ENCODE results near the gene P3H4.
"Not testable (repeated sequence)": the region's sequence is repeated elsewhere in the genome, so short reads cannot be mapped to it uniquely, and the experiment has no call there.

P3H4 gene, protein sequence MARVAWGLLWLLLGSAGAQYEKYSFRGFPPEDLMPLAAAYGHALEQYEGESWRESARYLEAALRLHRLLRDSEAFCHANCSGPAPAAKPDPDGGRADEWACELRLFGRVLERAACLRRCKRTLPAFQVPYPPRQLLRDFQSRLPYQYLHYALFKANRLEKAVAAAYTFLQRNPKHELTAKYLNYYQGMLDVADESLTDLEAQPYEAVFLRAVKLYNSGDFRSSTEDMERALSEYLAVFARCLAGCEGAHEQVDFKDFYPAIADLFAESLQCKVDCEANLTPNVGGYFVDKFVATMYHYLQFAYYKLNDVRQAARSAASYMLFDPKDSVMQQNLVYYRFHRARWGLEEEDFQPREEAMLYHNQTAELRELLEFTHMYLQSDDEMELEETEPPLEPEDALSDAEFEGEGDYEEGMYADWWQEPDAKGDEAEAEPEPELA

DNA sequence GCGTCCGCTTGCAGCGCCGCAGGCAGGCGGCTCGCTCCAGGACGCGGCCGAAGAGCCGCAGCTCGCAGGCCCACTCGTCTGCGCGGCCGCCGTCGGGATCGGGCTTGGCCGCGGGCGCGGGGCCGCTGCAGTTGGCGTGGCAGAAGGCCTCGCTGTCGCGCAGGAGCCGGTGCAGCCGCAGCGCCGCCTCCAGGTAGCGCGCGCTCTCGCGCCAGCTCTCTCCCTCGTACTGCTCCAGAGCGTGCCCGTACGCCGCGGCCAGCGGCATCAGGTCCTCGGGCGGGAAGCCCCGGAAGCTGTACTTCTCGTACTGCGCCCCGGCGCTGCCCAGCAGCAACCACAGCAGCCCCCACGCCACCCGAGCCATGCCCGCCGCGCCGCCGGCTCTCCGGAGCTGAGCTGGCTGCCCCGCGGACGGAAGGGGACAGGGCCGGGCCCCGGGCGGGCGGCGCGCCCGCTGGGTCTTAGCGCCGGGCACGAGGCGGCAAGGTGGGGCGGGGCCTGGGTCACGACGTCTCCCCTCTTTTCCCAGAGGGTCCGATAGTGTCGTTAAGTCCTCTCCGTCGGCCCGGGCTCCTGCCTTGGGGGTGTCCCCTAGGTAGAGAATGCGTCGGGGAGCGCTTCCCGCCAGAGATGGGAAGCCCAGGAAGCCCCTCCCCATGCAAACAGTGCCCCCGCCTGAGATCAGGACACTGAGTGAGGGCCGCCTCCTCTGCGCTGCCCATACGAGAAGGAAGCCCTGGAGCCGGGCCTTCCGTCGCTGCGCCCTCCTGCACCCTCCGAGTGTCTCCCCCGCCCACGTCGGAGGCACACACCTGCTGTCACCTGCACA, at the start of gene P3H4:
TSS of gene P3H4 (minus strand) at position 401 of the 832 bp plus-strand sequence. CDS start at position 367, 34 bp downstream.
- DNase-seq (ENCODE audit: low spot score), result peak; percentile 93

DNA sequence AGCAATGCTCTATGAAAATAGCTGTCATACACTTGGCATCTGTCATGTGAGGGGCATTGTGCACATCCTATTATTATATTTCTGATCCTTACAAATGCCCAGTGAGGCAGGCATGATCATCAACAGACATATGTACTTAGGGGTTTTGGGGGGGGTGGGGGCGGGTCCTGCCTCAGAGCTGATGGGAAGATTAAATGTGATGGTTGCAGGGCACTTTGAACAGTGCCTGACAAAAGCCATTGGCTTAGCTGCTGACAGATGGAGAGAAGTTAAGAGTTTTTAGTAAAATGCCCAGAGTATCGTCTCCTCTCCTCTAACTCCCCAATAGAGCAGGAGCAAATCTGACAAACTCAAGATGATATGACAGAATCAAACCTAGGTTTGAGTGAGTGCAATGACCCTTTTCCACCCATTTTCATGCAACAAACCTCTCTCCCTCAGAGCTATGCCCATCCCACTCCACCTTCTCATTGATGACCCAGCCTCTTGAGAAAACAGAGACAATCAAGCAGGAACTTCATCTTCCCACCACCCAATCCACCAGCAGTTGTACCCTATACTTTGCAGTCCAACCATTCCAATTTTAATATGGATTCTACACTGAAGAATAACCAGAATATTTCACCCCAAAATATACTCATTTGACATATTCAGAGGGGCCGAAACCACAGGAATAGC, 48.6 kb upstream of the P3H4 start:
- DNase-seq (ENCODE audit: low spot score), result no peak

DNA sequence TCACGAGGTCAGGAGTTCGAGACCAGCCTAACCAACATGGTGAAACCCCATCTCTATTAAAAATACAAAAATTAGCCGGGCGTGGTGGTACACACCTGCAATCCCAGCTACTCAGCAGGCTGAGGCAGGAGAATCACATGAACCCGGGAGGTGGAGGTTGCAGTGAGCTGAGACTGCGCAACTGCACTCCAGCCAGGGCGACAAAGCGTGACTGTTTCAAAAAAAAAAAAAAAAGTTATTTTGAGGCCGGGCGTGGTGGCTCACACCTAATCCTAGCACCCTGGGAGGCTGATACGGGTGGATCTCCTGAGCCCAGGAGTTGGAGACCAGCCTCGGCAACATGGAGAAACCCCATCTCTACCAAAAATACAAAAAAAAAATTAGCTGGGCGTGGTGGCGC, 39.6 kb upstream of the P3H4 start:
- not testable (repeated sequence) for DNase-seq (ENCODE audit: low spot score)

DNA sequence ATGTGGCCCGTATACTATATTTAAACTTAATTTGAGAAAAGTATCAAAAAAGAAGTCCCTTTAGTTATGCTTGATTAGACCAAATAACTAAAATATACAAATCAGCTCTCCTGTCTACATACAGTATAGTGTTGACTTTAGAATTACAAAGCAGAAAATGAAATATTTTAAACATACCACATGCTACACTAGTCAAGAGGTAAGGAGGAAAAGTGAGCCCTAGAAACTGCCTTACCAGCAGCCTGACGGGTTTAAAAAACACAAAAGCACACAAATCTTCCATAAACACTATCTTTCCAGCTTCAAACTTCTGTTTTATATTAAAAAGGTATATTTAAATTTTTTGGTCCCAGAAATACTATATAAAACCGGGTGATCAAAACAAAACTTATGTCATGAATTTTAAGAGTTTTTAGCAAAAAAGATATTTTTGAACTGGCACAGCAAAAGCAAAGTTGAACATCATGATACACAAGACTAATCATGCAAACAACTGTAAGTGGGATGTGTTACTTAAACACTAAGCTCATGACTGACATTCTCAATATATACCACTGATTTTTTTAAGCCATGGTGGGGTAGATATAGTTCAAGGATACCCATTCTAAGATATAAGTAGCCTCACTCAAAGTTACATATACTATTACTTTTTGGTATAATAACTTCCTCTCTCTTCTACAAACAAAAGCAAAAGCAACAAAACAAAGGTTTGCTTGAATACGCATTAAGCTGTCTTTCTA, 37.7 kb upstream of the P3H4 start:
- no peak for DNase-seq (ENCODE audit: low spot score)

DNA sequence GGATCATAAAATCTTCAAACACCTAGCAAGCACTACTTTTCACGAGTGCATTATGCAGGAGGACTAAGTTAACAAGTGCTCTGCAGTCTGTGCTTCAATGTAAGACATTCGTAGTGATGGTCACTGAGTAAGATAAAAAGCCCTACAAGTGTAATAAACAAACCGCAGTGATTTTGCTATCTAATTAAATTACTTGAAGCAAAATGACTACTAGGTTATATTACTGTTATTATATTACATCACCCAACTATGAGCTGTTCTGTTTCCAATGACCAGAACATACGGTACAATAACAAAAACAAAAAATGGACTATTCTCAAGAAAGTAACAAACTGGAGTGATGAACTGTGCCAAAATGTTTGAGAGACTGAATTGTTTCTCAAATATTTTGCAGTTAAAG, 37.0 kb upstream of the P3H4 start:
- DNase-seq (ENCODE audit: low spot score), result no peak

DNA sequence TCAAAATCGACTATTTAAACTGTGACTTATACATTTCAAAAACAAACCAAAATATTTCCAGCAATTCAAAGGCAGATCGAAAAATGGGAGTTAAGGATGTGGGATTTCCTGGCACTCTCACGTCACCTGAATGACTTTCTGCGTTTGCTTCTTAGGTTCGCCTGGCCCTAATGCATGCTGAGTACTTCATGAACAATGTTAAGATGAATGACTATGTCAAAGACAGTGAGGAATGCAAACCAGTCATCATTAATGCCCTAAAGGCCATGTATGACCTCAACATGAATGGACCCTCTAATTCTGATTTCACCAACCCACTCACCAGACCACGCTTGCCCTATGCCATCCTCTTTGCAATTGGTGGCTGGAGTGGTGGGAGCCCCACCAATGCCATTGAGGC, 33.2 kb upstream of the P3H4 start:
- no peak for DNase-seq (ENCODE audit: low spot score)

DNA sequence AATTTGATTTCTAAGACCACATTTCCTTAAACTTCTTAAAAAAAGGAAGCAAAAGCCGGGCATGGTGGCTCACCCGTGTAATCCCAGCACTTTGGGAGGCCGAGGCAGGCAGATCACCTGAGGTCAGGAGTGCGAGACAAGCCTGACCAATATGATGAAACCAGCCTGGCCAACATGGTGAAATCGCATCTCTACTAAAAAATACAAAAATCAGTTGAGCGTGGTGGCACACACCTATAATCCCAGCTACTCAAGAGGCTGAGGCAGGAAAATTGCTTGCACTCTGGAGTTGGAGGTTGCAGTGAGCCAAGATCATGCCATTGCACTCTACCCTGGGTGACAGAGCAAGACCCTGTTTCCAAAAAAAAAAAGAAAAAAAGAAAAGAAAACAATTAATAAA, 29.0 kb upstream of the P3H4 start:
- DNase-seq (ENCODE audit: low spot score), result not testable (repeated sequence)

DNA sequence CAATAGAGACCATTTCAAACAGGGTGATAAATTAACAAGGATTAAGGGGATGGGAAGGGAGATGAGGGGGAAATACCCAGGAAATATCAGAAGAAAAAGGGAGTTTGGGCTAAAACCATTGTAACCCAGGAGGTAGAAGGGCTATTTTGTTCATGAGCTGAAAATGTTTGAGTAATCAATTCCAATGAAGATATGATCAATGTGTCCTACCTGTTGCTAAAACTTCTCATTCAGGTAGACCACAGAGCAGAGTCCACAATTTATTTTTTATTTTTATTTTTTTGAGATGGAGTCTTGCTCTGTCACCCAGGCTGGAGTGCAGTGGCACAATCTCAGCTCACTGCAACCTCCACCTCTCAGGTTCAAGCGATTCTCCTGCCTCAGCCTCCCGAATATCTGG, 27.7 kb upstream of the P3H4 start:
- DNase-seq (ENCODE audit: low spot score), result not testable (repeated sequence)

DNA sequence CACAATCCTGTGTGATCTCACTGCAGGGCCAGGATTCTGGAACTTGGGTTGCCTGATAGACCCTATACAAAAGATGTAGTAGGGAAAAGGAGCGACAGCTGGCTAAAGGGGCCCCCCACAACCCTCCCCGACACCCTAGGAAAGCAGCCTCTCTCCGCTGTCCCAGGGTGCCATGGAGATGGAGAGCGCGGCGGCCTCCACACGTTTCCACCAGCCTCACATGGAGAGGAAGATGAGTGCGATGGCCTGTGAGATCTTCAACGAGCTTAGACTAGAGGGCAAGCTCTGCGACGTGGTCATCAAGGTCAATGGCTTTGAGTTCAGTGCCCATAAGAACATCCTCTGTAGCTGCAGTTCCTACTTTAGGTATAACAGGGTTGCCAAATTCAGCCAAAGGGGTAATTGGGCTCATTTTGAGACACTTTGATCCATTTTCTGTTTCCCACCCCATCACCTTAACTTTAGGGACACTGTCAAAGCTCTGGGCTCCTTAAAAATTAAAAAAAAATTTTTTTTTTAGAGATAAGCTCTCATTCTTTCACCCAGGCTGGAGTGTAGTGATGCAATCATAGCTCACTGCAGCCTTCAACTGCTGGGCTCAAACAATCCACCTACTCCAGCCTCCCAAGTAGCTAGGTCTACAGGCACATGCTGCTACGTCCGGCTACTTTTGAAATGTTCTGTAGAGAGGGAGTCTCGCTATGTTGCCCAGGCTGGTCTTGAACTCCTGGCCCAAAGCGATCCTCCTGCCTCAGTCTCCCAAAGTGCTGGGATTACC, 26.2 kb upstream of the P3H4 start, which contains the start of gene KLHL10:
TSS of gene KLHL10 (plus strand) at position 65 of the 778 bp plus-strand sequence. CDS start at position 173, 108 bp downstream.
- no peak for DNase-seq (ENCODE audit: low spot score)

DNA sequence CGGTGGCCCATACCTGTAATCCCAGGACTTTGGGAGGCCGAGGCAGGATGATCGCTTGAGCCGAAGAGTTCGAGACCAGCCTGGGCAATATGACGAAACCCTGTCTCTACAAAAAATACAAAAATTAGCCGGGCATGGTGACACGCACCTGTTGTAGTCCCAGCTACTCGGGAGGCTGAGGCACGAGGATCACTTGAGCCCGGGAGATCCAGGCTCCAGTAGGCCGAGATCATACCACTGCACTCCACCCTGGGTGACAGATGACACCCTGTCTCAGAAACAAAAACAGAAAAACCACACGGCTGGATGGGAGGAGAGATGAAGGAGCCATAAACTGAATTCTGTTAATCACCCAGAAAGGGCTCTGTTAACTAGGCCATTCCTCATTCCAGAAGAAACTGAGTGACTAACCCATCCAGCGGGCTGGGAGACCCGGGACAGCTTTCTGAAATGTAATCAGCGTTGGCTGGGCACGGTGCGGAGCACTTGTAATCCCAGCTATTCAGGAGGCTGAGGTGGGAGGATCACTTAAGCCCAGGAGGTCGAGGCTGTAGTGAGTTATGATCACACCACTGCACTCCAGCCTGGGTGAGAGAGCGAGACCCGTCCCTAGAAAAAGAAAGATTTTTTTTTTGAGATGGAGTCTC, 24.9 kb upstream of the P3H4 start:
- no peak for DNase-seq (ENCODE audit: low spot score)

DNA sequence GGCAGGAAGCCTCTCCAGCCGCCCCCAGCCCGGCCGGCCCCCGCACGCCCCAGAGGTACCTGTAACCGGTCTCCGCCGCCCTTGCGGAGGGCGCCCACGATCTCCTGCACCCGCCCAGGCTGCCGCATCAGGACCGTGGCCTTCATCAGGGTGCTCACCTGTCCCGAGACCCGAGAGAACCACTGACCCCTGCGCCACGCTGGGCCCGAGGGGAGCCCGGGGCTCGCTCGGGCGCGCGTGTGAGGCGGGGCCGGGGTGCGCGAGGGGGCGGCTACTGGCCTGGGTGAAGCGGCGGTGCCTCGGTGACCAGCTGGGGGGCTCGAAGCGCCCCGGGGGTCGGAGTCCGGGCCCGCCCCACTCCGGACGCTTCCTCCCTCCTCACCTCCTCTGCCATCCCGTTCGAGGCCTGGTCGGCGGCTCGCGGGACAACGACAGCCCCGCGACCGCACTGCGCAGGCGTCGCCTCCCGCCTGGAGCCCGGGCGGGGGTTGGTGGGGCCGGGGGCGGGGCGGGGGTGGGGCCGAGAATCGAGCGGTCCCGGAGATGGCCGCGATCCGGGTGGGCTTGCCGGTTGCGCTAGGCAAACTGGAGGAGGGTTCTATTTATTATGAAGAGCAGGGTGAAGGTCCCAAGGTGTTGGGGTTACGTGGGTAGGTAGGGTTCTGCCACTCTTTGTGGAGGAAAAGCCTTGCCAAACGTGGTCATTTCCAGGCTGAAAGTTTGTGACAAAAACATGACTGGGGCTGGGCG, 24.2 kb upstream of the P3H4 start, which contains the start of gene NT5C3B:
TSS of gene NT5C3B (minus strand) at position 433 of the 750 bp plus-strand sequence. CDS start at position 394, 39 bp downstream.
- DNase-seq (ENCODE audit: low spot score), result peak; percentile 87

DNA sequence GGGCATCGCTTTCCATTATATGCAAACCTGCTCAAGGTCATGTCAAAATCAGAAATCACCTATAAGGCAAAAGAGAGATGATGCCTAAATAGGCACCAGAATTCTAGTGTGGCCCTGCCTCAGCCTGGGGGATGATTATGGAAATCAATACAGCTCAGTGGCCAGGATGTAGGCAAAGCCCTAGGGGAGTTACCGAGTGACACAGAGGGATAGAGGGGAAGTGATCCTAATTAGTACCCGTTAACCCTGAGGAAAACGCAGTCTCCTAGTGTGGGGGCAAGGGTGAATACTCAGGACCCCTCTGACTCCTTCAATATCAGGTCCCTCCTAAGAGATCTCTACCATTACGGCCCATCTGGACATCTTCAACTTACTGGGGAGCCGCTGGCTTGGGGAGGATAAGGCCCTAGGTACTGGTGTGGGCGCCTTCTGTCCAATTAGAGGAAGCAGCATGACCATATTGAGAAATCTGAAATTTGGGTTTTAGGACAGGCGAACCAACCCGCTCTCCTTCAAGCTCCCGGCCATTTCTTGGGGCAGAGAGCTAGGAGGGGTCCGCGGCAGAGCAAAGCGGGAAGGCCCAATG, 23.6 kb upstream of the P3H4 start:
- DNase-seq (ENCODE audit: low spot score), result no peak

DNA sequence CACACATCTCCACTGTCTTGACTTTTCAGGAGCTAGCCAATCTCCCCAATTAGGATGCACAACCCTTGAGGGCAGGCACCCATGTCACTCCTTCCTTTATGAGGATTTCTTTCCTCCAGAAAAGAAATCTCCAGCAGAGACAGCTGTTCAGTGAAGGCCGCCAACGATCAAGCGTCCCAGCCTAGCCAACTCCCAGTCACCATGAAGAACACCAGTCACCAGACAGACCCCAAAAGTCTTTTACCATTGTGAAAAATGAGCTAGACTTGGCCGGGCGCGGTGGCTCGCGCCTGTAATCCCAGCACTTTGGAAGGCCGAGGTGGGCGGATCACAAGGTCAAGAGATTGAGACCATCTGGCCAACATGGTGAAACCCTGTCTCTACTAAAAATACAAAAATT, 18.2 kb upstream of the P3H4 start:
- not testable (repeated sequence) for DNase-seq (ENCODE audit: low spot score)

DNA sequence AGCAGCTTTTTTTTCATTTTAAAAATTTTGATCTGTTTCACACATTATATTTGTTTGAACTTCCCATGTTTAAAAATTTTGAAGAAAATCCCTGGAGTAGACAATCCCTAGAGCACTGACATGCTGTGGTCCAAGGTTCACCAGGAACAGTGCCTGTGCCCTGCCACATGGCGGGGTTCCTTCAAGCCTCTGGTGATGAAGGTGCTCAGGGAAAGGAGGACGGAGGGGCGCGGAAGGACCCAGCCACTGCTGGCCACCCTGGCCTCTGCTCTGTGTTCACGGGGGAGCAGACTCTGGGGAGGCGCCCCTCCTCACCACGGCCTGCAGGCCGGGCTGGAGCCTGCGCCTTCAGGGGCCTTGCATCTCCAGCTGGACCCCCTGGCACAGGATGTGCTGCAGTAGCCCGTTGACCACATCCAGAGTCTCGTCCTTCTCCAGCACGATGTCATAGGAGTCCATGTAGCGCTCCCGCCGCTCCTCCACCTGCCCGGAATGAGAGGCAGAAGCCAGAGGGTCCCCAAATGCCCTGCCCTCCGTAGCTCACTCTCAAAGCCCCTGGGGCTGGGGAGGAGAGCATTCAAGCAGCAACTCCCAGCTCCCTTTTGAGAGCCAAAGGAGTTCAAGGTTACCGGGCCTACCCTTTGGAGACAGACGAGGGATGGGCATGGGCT, 13.6 kb upstream of the P3H4 start:
- DNase-seq (ENCODE audit: low spot score), result no peak

DNA sequence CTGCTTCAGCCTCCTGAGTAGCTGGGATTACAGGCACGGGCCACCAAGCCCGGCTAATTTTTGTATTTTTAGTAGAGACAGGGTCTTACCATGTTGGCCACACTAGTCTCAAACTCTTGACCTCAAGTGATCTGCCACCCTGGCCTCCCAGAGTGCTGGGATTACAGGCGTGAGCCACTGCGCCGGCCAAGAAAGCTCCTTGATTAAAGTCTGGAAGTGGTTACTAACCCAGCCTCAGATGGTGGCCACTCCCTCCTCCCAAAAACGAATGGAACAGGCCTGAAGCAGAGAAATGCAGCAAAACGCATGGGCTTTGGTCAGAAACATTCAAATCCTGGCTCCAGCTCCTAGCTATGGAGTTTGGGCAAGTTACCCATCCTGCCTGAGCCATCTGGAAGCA, 12.3 kb upstream of the P3H4 start:
- no peak for DNase-seq (ENCODE audit: low spot score)

DNA sequence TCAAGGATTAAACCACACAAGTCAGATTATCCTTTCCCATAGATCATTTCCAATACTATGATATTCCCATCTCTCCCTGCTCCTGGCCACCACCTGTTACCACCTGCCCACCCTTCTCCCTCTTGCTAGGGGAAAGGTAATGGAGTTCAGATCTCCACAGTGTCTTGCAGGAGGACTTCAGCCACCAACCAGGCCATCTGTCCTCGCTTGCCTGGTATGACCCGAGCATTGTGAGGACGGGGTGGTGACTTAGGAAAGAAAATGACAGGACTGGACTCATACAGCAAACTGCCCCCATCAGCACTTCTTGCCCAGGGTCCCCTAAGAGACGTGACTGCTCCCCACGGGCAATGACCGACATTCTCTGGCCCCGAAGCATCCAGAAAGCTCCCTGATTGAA, 11.8 kb upstream of the P3H4 start:
- no peak for DNase-seq (ENCODE audit: low spot score)

DNA sequence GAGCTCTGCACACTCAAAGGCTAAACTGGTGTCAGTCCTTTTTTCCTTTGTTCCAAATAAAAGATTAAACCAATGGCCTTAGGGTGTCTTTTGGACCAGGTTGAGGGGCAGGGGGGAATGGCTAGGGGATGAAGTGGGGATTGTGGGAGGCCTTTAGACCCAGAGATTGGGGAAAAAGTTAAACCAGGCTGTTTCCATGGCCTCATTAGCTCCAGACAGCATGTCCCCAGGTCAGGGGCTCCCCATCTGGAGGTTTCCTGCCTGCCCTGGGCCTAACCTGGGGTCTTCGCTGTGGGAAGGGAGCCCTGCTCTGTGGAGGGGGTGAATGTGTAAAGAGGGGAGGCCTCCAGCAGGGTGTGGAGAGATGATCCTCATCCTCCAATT, 11.4 kb upstream of the P3H4 start:
- DNase-seq (ENCODE audit: low spot score), result no peak
